Measurements from ENCODE around the gene RIOK1.

- TF ChIP-seq CTCF (IDR thresholded peaks at IDR 0.05) (no peak), EP300 (IDR thresholded peaks at IDR 0.05) (no peak), POLR2A (IDR thresholded peaks at IDR 0.05) (no peak)
Measured at GRCh38 chr6:7367408-7367807, 22.2 kb upstream of the RIOK1 start.

All from ovary (tissue), 3 donors.